SU-DHL-6 (cell line): ENCODE data around the gene MTPN.

Source experiments
- EZH2phosphoT487 ChIP-seq: fragments of 200-600 bp; sonication (generic), shearing (Covaris generic); conservative IDR thresholded peaks from 2 replicates; pipeline ENCODE4 v1.6.1; 2018; ENCODE audit warnings: mild to moderate bottlenecking, antibody characterized with exemption, low read length, moderate library complexity, mixed read lengths
- TF ChIP-seq, protein P1 (sequence below): fragments of 200-600 bp; sonication (generic); IDR thresholded peaks from one replicate; pipeline ENCODE4 v1.5.1; 2017; ENCODE audit warnings: antibody characterized with exemption, mild to moderate bottlenecking, low read length, moderate library complexity; ENCODE audit not compliant: insufficient read depth, poor library complexity, severe bottlenecking

DNA sequence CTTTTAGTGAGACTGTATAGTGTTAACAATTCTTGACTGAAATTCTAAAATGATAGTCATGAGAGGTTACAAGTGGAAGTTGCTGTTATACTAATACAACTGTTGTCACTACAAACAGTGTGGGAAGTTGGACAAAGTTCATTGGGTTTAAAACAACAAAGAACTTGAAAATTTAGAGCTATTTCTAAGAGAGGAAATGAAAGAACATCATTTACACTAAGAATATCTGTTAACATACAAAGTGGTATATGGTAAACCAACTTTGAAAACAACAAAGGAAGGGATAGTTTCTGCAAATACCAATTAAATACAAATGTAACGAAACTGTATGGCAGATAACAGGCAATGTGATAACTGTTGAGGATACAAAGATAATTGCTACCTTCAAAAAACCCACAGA lies 11.6 kb downstream of the MTPN start:
- TF ChIP-seq, protein P1, sequence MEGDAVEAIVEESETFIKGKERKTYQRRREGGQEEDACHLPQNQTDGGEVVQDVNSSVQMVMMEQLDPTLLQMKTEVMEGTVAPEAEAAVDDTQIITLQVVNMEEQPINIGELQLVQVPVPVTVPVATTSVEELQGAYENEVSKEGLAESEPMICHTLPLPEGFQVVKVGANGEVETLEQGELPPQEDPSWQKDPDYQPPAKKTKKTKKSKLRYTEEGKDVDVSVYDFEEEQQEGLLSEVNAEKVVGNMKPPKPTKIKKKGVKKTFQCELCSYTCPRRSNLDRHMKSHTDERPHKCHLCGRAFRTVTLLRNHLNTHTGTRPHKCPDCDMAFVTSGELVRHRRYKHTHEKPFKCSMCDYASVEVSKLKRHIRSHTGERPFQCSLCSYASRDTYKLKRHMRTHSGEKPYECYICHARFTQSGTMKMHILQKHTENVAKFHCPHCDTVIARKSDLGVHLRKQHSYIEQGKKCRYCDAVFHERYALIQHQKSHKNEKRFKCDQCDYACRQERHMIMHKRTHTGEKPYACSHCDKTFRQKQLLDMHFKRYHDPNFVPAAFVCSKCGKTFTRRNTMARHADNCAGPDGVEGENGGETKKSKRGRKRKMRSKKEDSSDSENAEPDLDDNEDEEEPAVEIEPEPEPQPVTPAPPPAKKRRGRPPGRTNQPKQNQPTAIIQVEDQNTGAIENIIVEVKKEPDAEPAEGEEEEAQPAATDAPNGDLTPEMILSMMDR = no peak
- TF ChIP-seq EZH2phosphoT487 = no peak
